ENCODE data around the gene SERPINA4.
"Not testable (repeated sequence)": the region's sequence is repeated elsewhere in the genome, so short reads cannot be mapped to it uniquely, and the experiment has no call there.

SERPINA4 gene

DNA sequence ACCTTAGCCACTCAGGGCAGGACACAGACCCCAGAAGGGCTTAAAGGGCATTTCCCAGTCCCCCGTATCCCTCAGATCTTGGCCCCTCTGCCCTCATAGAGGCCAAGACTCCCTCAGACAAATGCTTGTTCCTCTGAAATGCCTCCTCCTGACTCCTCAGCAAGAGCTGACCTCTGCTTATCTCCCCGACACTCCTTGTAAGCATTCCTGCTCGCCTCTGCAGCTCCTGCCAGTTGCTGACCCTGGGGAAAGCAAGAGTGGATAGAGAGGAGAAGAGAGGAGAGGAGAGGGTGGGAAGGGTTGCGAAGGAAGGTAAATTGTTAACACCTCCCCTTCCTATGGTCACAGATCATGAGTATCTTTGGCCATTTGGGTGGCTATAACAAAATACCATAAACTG, 27.1 kb downstream of the SERPINA4 start:
- no peak for DNase-seq

DNA sequence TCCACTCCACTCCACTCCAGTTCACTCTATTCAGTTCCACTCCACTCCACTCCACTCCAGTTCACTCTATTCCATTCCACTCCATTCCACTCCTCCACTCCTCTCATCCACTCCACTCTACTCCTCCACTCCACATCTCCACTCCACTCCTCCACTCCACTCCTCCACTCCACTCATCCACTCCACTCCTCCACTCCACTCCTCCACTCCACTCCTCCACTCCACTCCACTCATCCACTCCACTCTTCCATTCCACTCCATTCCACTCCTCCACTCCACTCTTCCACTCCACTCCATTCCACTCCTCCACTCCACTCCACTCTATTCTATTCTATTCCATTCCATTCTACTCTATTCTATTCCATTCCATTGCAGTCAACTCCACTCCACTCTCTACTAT, 29.8 kb downstream of the SERPINA4 start:
- DNase-seq: no peak

DNA sequence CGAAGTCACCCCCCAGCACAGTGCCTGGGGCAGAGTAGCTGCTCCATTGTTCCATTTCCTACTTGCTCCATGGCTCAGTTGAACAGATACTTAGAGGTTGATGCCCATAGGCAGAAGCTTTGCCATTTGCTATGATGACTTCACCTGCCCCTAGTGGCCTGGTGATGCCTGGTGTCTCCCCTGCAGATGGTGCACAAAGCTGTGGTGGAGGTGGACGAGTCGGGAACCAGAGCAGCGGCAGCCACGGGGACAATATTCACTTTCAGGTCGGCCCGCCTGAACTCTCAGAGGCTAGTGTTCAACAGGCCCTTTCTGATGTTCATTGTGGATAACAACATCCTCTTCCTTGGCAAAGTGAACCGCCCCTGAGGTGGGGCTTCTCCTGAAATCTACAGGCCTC, 30.6 kb downstream of the SERPINA4 start:
- no peak for DNase-seq

DNA sequence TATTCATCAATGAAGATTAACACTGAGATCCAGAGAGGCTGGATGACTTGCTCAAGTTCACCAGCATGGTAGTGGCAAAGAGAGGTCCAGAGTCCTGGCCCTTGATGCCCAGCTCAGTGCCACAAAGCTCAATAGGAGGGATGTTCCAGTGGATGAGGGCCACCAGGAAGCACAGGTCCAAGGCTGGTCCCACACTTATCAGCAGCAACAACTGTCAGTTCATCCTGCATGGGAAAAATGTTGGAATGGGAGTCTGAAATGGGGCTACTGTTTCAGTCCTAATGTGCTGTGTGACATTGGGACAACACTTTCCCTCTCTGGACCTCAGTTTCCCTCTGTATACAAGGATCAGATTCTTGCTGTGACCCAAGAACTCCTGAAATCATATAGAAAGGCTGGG, 31.2 kb downstream of the SERPINA4 start:
- no peak for DNase-seq

DNA sequence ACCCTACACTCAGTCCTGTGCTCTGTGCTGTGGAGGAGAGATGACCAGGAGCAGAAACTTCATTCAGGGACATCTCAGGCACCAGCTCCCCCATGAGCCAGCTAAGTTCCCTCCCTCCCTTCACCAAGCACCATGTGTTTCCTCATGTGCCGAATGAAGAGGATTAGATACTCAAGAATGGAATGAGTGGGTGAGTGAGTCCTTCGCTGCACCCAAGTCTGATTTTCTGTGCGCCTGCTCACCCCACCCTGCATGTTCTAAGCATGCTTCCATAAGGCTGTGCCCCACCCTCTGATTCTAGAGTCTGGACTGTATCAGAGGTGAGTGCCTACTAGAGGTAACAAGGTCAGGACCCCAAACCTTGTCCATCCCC, 32.1 kb downstream of the SERPINA4 start:
- DNase-seq: no peak

DNA sequence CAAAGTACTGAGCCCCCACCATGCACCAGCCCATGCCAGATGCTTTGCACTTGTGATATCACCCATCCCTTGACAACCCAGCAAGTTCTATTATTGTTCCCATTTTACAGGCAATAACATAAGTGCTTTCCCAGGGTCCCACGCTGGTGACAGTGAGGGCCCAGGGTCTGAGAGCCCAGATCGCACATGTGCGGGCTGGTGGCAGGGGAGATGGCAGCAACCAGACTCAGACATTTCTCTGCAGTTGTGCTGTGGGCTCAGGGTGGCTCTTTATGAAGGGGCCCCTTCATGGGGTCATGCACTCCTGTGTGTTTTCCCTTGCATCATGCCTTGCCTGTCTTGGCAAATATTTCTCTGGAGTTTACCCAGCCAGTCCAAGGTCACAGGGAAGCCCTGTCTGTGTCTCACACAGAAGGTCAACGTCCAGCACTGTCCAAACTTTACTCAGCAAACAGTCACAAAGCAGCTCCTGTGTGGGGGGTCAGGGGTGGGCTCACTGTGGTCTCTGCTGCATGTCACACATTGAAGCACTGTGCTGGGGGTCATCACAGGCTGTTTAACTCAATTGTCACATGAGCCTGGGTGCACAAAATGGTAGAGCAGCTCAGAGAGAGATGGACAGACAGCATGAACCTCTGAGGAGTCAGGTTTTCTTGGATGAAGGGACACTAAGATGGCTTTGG, 32.6 kb downstream of the SERPINA4 start:
- no peak for DNase-seq

DNA sequence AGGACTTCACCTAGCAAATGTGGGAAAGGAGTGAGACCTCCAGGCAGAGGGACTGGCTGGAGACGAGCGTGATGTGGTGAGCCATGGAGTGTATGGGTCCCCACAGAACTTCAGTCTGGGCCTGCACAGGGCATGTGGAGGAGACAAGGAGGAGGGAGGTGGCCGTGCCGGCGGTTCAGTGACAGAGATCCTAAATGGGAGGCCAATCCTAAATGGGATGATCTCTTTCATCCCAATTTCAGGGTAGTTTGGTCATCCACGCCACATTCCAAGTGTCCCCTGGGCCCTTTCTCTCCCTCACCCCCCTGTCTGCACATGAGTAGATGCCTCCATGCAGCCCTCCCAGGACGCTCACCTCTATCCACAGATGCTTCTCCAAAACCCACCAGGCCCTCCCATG, 33.2 kb downstream of the SERPINA4 start:
- DNase-seq: no peak

DNA sequence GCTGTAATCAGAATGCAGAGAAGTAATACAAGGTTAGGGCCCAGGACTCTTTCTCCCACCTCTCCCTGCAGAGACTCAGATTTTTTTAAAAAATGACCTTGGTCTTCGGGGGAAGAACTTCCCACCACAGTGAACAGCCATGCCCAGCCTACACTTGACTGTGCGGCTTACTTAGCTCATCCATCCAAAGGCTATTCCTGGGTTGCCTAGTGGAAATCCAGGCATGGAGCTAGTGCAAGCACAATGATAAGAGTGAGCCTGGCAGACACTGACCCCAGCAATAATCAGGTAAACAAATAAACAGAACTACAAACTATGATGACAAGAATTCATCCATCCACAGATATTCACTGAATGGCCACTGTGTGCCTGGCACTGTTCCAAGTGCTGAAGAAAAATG, 34.7 kb downstream of the SERPINA4 start:
- no peak for DNase-seq

DNA sequence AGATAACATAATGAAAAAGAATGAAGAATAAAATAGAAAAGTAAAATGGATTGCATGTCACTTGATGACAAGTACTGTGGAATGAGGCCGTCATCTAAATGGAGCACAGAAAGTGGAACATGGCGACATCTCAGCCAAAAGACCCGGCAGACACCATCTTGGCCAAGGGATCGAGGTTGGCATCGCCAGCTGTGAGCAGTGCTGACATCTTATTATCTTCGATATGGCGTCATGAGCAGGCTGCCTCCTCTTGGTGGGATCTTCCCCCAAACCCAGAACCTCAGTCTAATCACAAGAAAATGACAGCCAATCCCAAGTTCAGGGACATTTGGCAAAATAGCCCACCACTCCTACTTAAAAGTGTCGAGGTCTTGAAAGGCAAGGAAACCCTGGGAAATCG, 35.1 kb downstream of the SERPINA4 start:
- DNase-seq: no peak

DNA sequence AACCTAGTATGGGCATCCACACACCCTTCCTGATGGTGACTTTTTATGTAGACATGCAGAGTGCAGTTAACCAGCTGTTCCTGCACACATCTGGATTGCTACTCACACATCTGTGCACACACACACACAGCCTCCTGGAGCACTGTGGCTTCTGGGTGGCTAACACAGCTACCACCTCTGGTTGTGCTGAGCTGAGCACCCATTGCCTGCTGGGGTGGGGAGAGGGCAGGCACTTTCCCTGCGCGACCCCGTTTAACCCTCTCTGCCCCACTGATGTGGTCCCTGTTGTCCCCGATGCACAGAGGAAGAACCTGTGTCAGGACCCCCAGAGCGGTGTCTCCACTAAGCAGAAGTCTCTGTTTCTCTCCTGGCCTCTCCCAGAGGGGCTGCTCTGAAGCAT, 36.5 kb downstream of the SERPINA4 start:
- no peak for DNase-seq

DNA sequence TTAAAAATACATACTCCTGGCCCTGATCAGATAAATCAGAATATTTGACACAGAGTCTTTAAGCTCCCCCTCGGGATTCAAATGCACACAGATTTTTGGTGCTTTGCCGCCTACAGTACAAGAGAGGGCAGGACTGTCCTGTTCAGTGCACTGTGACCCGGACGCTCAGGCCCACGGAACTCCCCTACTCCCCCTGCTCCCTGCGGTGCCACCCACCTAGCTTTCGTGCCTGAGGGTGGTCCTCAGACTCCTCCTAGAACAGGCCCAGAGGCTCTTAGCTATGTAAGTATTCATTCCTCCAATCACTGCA, 37.2 kb downstream of the SERPINA4 start:
- DNase-seq: no peak

DNA sequence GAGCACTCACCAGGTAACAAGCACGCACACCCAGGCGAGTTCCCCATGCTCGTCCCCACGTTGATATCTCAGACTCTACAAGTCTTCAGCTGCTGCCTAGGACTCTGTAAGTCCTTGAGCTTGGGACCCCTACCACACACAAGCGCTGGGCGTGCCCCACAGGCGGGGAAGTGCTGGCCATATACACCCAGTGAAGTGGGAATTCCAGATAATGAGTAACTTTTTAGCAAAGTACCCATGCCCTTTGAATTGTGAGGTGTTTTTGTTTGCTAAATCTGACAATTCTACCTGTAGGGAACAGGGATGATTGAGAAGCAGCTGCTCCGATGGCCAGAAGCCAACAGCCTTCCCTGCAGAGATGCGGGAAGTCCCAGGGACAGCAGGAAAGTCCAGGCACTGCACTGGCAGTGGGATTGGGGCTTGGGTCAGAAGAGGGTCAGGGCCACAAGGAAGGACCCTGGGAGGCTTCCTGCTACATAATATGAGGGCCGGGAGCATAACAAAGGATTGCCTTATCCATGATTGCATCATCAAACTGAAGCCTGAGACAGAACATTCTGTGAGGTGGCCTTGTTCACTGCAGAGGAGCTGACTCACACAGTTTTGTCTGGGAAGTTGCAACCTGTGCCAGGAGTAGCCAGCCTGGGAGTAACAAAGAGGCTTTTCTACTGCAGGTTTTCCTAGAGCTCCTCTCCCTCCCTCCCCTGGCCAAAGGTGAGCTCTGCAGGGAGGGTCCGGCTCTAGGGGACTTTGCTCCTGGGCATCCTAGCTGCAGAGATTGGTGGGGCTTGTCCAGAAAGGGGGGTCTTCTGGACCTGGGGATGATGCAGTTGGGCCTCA, 37.8 kb downstream of the SERPINA4 start:
- peak in 38 of 51 donors; percentile 8 to 92 (median 56) for DNase-seq

DNA sequence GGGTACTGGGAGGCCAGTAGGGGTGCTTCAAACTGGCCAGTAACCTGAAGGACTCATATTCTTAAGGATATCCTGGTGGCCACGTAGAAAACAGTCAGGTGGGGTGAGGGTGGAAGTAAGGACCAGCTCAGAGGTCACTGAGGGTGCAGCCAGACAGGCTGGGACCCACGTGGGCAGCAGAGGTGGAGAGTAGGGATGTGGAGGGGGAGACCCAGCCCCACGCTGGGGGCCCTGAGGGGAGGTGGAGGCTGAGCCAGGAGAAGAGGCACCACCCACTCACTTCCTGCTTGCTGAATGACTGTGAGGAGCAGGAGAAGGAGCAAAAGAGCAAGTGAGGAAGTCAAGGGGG, 38.4 kb downstream of the SERPINA4 start:
- DNase-seq: no peak

DNA sequence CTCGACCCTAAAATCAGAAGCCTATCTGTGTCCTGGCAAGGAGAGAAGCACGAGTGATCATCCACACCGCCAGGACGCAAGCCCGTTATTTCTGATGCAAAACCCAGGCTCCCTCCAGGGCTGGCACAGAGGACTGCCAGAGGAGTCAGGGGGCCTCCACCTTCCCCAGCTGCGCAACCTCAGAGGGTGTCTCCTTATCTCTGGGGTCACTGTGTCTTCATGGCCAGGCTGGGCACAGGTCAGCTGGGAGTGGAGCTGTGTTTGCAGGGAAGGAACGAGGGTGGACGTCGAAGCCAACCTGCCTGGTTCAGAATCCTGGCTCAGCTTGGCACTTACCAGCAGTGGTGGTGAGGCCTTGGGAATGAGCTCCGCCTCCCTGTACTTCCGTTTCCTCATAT, 38.9 kb downstream of the SERPINA4 start:
- no peak for DNase-seq

DNA sequence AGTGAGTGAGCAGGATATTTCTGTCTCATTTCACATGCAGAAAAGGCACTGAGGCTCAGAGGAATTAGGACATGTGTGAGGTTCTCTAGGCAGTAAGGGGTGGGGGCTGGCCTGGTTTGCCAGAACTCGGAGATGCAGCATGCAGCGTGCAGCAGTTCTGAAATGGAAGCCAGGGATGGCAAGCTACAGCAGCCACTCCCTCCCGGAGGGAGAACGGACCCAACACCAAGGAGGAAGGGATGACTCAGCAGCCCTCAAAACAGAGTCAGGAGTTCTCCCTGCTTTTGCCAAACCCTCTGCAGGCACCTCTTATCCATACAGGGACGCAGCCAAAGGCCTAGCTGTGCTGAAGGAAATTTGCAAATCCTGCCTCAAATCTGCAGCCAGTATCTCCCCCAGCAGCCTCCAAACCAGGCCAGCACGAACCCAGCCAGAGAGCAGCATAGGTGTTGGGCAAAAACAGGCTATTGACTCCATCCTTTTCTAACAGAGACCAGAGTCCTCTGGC, 40.7 kb downstream of the SERPINA4 start:
- DNase-seq: peak in 30 of 51 donors; percentile 8 to 82 (median 33)

DNA sequence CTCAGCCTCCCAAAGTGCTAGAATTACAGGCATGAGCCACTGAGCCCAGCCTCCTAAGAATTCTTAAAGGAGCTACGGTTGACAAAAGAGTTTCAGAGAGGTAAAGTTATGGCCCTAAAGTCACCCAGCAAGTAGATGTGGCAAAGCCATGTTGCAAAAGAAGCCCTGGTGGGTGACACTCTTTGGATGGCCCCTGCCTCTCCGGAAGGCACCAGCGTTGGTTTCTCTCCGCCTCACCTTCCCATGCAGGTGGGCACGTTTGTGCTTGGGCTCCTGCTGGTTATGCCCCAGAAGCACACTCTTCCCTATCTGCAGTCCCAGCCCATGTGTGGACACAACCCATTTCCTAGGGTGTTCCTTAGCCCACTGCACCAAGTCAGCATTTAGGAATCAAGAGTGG, 41.5 kb downstream of the SERPINA4 start:
- no peak for DNase-seq

DNA sequence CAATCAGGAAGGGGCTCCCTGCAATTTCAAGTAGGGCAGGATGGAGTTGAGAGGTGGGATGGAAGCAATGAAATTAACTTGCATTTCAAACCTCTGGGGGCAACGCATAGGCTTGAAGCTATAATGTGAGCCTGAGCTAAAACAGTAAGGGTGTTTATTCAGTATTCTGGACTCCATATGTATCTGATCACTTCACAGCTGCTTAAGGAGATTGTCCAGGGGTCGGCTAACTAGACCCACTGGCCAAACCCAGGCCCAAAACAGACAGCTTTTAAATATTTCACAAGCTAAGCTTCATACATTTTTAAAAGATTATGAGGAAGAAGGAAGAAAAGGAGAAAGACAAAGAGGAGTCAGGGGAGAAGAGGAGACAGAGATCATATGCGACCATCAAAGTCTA, 44.1 kb downstream of the SERPINA4 start:
- DNase-seq: no peak

DNA sequence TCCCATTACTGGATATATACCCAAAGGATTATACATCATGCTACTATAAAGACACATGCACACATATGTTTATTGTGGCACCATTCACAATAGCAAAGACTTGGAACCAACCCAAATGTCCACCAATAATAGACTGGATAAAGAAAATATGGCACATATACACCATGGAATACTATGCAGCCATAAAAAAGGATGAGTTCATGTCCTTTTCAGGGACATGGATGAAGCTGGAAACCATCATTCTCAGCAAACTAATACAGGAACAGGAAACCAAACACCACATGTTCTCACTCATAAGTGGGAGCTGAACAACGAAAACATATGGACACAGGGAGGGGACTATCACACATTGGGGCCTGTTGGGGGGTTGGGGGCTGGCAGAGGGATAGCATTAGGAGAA, 47.7 kb downstream of the SERPINA4 start:
- not testable (repeated sequence) for DNase-seq

DNA sequence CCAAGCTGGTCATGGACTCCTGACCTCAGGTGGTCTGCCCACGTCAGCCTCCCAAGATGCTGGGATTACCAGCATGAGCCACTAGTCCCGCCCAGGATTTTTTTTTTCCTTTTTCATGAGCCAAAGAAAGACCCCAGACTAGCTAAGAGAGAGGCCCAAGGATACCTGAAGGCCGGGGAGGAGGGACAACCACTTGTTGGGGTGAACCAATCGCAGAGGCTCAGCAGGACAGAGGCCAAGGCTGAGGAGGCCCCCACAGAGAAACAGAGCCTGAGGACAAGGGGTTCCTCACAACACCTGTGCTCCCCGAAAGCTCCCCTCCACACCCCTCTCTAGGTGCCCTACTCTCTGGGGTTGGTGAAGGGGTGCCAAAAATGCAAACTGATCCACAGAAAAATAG, 49.9 kb downstream of the SERPINA4 start:
- no peak for DNase-seq

DNA sequence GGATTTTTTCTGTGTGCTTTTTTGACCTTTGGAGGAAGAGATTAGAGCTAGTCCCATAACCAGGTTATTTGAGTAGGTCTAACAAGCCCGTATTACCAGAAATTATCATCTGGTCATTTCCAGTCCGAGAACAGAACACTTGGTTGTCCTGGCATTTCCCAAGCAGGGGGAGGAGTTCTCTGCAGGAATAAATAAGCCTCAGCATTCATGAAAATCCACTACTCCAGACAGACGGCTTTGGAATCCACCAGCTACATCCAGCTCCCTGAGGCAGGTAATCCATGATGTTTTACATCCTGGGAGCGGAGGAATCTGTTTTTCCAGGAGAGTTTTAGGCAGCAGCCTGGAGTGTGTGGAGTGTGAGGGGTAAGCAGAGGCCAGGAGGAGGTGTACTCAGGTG, 50.9 kb downstream of the SERPINA4 start, which contains the start of gene SERPINA3:
TSS of gene SERPINA3 (plus strand) at position 218 of the 400 bp plus-strand sequence. CDS start 2,051 bp downstream, outside the sequence.
- DNase-seq: no peak

DNA sequence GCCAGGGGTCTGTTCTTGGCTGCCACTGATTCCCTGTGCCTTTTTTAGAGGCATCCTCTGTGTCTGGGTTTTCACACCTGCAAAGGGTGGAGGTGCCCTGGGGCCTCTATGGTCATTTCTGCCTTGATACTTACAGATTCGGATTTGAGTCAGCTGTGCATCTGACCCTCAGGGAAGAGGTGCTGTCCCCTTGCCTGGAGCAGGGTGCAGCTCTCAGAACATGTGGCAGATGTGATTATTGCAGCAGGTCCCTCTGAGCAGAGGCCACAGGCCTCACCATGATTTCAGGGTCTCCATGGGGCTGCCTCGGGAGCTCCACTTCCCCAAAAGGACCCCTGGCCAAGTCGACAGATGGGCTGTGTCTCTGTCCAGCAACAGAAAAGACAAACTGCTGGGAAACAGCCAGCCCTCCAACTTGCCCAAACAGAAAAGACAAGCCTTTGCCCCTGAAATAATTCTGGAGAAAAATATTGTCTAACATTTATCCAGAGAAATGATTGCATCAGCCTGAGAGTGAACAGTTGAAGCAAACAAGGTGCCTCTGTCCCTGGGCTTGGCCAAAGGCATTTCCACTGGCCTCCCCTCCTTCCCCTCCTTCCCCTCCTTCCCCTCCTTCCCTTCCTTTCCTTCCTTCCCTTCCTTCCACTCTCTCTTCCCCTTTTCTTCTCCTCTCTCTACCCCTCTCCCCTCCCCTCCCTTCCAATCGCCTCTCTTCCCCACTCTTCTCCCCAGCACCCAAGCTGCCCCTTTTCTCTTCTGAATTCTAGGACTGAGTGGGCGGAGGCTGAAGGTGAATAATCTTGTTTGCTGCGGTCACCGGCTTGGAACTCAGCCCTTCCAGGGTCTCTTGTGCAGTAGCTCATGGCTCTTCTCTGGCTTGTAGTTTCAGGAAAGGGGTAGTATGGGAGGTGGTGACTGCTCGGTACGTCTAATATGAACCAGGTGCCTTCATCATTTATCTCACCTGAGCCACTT, 51.6 kb downstream of the SERPINA4 start:
- no peak for DNase-seq
